Muscle of arm (tissue), 14 donors: ENCODE data around the gene SPOCK2. TPM values are rescaled to one million over a fixed set of nuclear protein-coding genes. Genes with fewer than 3 reads are reported as not detected.
A peak's percentile ranks its signal among the peaks of the same experiment; 100 is the strongest.
"Not testable (repeated sequence)": the region's sequence is repeated elsewhere in the genome, so short reads cannot be mapped to it uniquely, and the experiment has no call there.

Experiments used
- DNase-seq: peaks from one replicate; pipeline ENCODE4 v3.0.0-alpha.2; 2013
- long read RNA-seq, 11 donors: transcript quantifications; one replicate each; lab custom pipeline, GENCODE V29; 2026
- polyA plus RNA-seq, 12 donors: library from polyadenylated mRNA; unstranded; fragments of 120-200 nt; gene quantifications; one replicate each; pipeline ENCODE4 v1.2.1, GENCODE V29; 2013; ENCODE audit not compliant: insufficient read length in 12 of 12

SPOCK2 gene
- 1 to 10 TPM in 11 of 12 donors, not detected in 1; 2.3 to 9.6 (median 3.2) TPM for polyA plus RNA-seq
- long read RNA-seq, donor 1, partial matches to known transcripts: 7 of 7 reads
- long read RNA-seq, donor 1, other reads (novel, unspliced or antisense): 0 of 7 reads
- long read RNA-seq, donor 2: 0 reads
- long read RNA-seq, donor 3: 0 reads
- long read RNA-seq, donor 4: 0 reads
- long read RNA-seq, donor 5: 0 reads
- long read RNA-seq, donor 6: 0 reads
- long read RNA-seq, donor 7: 0 reads
- long read RNA-seq, donor 8: 0 reads
- long read RNA-seq, donor 9: 0 reads
- long read RNA-seq, donor 10: 0 reads
- long read RNA-seq, donor 11: 0 reads

GRCh38 chr10:72087969-72088888 lies at the start of gene SPOCK2:
TSS of gene SPOCK2 (minus strand) at chr10:72088551. CDS start at chr10:72088328, 223 bp downstream.
- no peak for DNase-seq

GRCh38 chr10:72137583-72137982 lies 49.2 kb upstream of the SPOCK2 start:
- no peak for DNase-seq

DNA sequence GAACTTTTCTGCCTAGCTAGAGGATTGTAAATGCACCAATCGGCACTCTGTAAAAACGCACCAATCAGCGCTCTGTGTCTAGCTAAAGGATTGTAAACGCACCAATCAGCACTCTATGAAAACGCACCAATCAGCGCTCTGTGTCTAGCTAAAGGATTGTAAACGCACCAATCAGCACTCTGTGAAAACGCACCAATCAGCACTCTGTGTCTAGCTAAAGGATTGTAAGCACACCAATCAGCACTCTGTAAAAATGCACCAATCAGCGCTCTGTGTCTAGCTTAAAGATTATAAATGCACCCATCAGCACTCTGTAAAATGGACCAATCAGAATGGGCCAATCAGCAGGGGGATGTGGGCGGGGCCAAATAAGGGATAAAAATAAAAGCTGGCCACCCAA lies 47.9 kb upstream of the SPOCK2 start:
- DNase-seq: not testable (repeated sequence)

DNA sequence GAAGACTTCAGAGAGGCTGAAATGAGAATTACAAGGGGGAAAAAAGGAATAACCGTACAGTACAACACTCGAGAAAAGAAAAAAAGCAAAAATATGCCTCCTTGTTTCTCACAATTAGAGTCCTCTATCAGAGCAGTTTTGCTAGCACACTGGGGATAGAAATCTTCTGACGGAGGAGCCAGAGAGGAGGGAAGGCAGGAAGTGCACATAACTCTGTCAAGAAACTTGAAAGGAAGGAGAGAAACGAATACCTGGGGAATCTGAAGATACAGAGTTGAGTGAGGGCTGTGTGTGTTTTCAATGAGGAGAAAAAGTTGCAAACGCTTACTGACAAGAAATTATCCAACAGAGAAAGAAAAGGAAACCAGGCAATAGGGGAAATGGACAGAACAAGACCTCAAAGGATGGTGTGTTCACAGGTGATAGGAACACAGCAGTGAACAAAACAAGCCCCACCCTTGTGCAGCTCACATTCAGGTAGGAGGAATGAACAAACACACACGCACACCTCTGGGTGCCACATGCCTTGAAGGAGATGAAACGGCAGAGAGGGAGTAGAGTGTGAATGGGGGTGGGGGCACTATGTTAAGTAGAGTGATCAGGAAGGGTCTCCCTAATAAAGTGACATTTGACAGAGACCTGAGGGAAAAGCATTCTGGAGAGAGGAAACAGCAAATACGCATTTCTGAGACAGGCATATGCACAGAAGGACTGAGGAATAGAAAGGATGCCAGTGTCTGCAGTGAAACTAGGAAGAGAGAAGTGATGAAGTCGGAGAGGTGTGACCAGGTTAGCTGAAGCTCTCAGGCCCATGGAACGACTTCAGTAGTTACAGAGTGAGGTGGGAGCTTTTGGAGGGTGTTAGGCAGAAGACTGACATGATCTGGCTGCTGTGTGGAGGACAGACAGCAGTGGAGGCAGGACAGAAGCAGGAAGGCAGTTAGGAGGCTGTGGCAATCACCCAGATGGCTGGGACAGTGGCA lies 46.7 kb upstream of the SPOCK2 start:
- no peak for DNase-seq

- DNase-seq: no peak
Measured at GRCh38 chr10:72133517-72133916, 45.2 kb upstream of the SPOCK2 start.

GRCh38 chr10:72132854-72133253 lies 44.5 kb upstream of the SPOCK2 start:
- DNase-seq: no peak

GRCh38 chr10:72127571-72127970 lies 39.2 kb upstream of the SPOCK2 start:
- no peak for DNase-seq

DNA sequence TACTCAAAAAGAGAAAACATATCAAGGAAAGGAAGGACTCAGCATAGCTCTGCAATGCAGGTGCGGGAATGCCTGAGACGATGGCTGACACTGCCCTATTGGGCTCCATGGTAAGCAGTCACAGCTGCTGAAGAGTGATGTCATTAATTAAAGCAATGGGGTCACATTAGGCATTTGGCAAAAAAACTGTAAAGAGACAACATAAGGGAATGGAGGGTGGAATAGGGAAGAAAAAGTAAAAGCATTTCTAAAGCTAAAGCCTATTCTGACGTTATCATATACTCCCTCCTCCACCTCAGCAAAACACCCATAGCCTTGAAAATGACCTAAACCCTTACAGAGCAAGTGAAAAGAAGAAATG lies 38.5 kb upstream of the SPOCK2 start:
- no peak for DNase-seq

DNA sequence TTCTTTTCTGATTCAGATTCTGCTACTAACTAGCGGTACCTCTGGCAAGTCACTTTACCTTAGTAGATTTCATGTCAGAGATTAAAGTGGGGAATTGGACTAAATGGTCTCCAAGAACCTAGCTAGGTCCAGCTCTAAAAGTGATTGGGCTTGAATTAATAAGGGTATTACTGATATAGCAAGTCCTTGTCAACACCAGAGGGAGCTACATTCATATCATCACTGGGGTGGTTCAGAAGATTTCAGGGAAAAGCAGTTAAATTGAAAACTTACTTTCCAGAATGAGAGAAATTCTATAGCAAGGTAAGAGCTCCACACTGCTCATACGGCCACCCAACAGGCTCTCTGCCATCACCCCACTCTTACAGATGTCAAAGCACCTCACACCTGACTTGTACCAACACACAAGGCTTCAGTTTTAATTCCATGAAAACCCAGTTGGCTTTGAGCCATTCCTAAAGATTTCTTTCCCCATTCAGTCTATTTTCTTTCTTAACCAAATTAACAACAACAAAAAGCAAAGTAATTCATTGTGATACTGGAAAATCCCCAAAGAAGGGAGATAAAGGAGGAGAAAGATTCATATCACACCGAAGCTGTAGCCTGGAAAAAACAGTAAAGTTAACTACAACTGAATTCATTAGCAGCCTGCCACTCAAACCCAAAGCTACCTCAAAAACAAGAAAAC lies 38.0 kb upstream of the SPOCK2 start:
- DNase-seq: no peak

- DNase-seq: peak; percentile 38
Measured at GRCh38 chr10:72124989-72125388, 36.6 kb upstream of the SPOCK2 start.

DNA sequence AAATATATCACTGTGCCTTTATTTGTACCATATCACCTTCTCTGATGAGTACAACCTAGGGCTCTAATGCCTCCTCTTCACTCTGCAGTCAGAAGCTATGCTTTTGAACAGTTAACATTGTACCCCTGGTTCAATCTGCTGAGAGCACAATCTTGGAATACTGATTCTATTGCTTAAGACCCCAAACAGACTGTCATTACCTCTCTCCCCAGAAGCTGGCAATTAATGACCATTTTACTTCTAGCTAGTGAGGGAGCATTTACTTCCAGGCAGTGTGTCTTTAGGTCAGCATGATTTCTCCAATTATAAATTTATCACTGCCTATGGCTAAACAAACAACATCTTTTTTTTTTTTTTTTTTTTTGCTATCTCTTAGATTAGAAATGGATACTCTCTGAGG lies 36.0 kb upstream of the SPOCK2 start:
- DNase-seq: no peak

DNA sequence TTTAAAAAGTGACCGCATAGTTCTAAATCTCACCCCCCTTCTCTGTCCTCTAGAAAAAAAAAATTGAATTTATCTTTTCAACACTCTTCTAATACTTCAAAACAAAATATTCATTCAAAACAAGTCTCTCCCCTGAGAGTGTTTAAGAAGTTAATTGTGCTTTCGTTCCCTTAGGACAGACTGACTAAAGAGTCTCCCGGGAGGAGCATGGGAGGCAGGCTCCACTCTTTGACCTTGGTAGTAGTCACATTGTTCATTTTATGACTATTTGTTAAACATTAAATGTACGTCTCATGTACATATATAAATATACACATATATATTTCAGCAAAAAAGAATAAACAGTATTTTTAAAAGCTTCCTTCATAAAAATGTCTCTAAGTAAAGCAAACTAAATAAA lies 35.3 kb upstream of the SPOCK2 start:
- DNase-seq: no peak

GRCh38 chr10:72122221-72122620 lies 33.9 kb upstream of the SPOCK2 start:
- DNase-seq: no peak

DNA sequence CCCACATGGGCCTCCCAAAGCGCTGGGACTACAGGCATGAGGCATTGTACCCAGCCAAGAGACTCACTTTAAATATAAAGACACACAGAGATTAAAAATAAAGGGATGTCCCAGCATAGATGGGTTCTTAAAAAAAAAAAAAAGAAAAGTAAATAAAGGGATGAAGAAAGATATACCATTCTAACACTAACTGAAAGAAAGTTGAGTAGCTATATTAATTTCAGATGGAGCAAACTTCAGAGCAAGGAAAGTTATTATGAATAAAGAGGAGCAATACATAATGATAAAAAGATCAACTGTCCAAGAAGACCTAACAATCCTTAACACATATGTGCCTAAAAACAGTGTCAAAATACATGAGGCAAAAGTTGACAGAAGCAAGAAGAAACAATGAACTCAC lies 33.0 kb upstream of the SPOCK2 start:
- no peak for DNase-seq

- DNase-seq: no peak
Measured at GRCh38 chr10:72116372-72116771, 28.0 kb upstream of the SPOCK2 start.

DNA sequence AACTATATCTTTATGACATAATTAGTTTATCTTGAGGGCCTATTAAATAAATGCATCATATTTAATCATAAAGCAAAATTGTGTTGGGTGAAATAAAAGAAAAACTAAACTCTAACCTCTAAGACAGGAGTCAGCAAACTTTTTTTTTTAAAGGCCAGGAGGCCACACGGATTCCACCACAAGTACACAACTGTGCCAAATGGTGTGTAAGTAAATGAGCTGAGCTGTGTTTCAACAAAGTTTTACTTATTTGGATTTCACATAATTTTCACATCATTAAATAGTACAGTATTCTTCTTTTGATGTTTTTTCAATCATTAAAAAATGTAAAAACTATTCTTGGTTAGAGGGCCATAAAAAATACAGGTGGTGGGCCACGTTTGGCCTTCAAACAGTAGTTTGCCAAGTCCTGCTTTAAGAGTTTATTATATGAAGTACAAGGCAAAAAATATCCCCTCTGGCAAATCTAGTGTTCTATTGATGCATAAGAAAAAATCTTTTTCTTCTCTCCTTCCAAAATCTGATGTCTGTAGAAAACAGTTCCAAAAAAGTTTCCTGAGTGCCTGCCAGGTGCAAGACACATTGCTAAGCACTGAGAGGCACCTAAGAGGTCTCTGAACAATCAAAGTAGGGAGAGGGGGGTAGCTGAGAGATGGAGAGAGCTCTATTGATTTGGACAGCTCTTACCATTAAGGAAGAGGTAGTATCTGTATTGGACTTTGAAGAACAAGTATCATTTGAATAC lies 26.5 kb upstream of the SPOCK2 start:
- DNase-seq: peak; percentile 55

DNA sequence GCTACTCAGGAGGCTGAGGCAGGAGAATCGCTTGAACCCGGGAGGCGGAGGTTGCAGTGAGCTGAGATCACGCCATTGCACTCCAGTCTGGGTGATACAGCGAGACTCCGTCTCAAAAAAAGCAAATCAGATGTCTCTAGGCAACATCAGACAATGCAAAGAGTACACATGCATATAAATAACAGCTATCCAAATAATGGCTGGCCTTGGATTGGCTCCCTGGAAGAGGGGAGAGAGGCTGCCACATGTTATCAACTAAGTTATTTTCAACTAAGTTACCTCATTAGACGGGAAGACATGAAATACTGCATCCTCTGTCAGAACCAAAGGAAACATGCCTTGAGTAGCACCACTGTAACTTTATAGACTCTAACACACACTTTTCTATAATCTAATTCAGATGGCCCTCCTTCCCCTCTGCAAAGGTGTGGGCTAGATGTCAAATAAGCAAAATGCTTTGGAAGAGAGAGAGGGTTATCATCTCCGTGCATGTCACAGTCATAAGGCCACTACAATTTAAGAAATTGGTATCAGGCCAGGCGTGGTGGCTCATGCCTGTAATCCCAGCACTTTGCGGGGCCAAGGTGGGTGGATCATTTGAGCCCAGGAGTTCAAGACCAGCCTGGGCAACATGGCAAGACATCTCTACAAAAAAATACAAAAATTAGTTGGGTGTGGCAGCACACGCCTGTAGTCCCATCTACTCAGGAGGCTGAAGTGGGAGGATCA lies 22.5 kb upstream of the SPOCK2 start:
- no peak for DNase-seq

- DNase-seq: no peak
Measured at GRCh38 chr10:72109636-72110157, 21.3 kb upstream of the SPOCK2 start.

GRCh38 chr10:72108830-72109635 lies 20.7 kb upstream of the SPOCK2 start:
- DNase-seq: no peak
